ENCODE data around the gene ASB1.

Gene ASB1

GRCh38 chr2:238467792-238468191, 41.1 kb downstream of the ASB1 start:
- TF ChIP-seq CTCF (IDR thresholded peaks at IDR 0.05; ENCODE audit: insufficient read depth, low read length): no peak
- no peak for TF ChIP-seq SPI1 (IDR thresholded peaks at IDR 0.05; ENCODE audit: borderline replicate concordance, low read depth)
- TF ChIP-seq, protein P1, sequence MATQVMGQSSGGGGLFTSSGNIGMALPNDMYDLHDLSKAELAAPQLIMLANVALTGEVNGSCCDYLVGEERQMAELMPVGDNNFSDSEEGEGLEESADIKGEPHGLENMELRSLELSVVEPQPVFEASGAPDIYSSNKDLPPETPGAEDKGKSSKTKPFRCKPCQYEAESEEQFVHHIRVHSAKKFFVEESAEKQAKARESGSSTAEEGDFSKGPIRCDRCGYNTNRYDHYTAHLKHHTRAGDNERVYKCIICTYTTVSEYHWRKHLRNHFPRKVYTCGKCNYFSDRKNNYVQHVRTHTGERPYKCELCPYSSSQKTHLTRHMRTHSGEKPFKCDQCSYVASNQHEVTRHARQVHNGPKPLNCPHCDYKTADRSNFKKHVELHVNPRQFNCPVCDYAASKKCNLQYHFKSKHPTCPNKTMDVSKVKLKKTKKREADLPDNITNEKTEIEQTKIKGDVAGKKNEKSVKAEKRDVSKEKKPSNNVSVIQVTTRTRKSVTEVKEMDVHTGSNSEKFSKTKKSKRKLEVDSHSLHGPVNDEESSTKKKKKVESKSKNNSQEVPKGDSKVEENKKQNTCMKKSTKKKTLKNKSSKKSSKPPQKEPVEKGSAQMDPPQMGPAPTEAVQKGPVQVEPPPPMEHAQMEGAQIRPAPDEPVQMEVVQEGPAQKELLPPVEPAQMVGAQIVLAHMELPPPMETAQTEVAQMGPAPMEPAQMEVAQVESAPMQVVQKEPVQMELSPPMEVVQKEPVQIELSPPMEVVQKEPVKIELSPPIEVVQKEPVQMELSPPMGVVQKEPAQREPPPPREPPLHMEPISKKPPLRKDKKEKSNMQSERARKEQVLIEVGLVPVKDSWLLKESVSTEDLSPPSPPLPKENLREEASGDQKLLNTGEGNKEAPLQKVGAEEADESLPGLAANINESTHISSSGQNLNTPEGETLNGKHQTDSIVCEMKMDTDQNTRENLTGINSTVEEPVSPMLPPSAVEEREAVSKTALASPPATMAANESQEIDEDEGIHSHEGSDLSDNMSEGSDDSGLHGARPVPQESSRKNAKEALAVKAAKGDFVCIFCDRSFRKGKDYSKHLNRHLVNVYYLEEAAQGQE (IDR thresholded peaks at IDR 0.05; ENCODE audit: insufficient replicate concordance, low read depth): no peak
- no peak for TF ChIP-seq POLR2AphosphoS5 (IDR thresholded peaks at IDR 0.05; ENCODE audit: low read depth)
- no peak for TF ChIP-seq GABPA (IDR thresholded peaks at IDR 0.05; ENCODE audit: low read depth)
- DNase-seq (ENCODE audit: low read depth in 1 of 2, low spot score in 1 of 2): no peak
- no peak overlapping the region for H3K27ac ChIP-seq (replicated peaks)
- H3K27me3 ChIP-seq (ENCODE audit: insufficient read depth, poor library complexity, severe bottlenecking): no peaks in the 10 kb centered on the region
- no peak overlapping the region for H3K4me3 ChIP-seq (replicated peaks; ENCODE audit: insufficient read depth, low read length)

DNA sequence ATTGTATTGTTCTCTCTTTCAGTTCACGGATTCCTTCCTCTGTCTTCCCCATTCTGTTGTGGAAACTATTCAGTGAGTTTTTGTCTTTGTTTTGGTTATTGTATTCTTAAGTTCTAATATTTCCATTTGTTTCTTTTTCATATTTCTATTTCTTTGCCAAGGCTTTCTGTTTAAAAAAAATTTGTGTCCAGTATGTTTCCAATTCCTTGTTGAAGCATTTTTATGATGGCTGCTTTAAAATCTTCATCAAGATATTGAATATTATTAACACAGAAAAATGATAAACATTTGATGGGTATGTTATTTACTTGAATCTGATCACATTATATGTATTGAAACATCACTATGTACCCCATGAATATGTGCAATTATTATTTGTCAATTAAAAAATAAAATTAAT, 42.4 kb downstream of the ASB1 start:
- Histone ChIP-seq H3K27ac (replicated peaks) (no peak overlapping the region), H3K27me3 (ENCODE audit: insufficient read depth, poor library complexity, severe bottlenecking) (no peaks in the 10 kb centered on the region), H3K4me3 (replicated peaks; ENCODE audit: insufficient read depth, low read length) (no peak overlapping the region)
- no peak for DNase-seq (ENCODE audit: low read depth in 1 of 2, low spot score in 1 of 2)
- TF ChIP-seq CTCF (IDR thresholded peaks at IDR 0.05; ENCODE audit: insufficient read depth, low read length): no peak
- no peak for TF ChIP-seq GABPA (IDR thresholded peaks at IDR 0.05; ENCODE audit: low read depth)
- no peak for TF ChIP-seq POLR2AphosphoS5 (IDR thresholded peaks at IDR 0.05; ENCODE audit: low read depth)
- TF ChIP-seq SPI1 (IDR thresholded peaks at IDR 0.05; ENCODE audit: borderline replicate concordance, low read depth): no peak
- TF ChIP-seq, protein P1 (IDR thresholded peaks at IDR 0.05; ENCODE audit: insufficient replicate concordance, low read depth): no peak

GRCh38 chr2:238473014-238473413, 46.3 kb downstream of the ASB1 start:
- Histone ChIP-seq H3K4me3 (replicated peaks; ENCODE audit: insufficient read depth, low read length) (no peak overlapping the region), H3K27me3 (ENCODE audit: insufficient read depth, poor library complexity, severe bottlenecking) (no peaks in the 10 kb centered on the region), H3K27ac (replicated peaks) (no peak overlapping the region)
- no peak for DNase-seq (ENCODE audit: low read depth in 1 of 2, low spot score in 1 of 2)
- TF ChIP-seq CTCF (IDR thresholded peaks at IDR 0.05; ENCODE audit: insufficient read depth, low read length) (no peak), SPI1 (IDR thresholded peaks at IDR 0.05; ENCODE audit: borderline replicate concordance, low read depth) (no peak), POLR2AphosphoS5 (IDR thresholded peaks at IDR 0.05; ENCODE audit: low read depth) (no peak), GABPA (IDR thresholded peaks at IDR 0.05; ENCODE audit: low read depth) (no peak)
- TF ChIP-seq, protein P1 (IDR thresholded peaks at IDR 0.05; ENCODE audit: insufficient replicate concordance, low read depth): no peak

All from HL-60 (cell line).